Embryonic facial prominence (tissue), 1 donor: ENCODE measurements around the gene PPP1R1A.

Experiments
- DNase-seq: peaks from one replicate; pipeline ENCODE4 v3.0.0-alpha.2; 2016; ENCODE audit errors: extremely low spot score

The PPP1R1A gene

GRCh38 chr12:54588110-54588889, at the start of gene PPP1R1A:
PPP1R1A (minus strand) TSS chr12:54588659; CDS start chr12:54588488, 171 bp downstream.
- DNase-seq = no peak

GRCh38 chr12:54634795-54635194, 46.3 kb upstream of the PPP1R1A start, which contains the start of gene LACRT:
LACRT (minus strand) TSS chr12:54634895; CDS start chr12:54634841, 54 bp downstream.
- no peak for DNase-seq

DNA sequence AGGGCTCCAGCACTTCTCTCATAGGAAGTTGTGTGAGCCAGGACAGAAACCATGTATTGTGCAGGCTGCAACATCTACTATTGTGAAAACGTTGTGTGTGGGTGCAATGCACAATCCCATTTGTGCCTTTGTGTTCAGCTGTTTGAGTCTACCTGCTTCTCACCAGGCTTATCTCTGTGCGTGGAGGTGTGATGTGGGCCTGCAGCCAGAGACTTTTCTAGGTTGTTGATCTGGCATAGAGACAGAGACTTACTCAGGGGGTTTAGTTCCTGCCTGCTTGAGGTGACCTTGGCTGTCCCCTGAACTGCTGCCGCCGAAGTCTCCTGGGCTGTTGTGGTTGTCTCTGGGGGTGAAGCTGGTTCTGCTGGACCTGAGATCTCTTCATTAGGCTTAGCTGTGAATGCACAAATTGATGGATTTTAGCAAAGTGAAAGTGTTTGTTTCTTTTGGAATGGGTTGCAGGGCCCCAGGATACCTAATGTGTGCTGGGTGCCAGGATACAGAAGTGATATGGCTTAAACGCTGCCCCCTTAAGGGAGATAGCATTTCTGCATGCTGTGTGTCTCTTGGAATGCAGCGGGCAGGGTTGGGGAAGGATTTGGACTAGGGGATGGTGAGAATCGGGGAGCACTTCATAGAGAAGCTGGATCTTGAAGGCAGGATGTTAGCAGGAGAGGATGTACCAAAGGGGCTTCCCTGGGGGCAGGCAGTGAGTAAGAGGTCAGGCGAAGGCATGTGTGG, 43.7 kb upstream of the PPP1R1A start:
- no peak for DNase-seq

DNA sequence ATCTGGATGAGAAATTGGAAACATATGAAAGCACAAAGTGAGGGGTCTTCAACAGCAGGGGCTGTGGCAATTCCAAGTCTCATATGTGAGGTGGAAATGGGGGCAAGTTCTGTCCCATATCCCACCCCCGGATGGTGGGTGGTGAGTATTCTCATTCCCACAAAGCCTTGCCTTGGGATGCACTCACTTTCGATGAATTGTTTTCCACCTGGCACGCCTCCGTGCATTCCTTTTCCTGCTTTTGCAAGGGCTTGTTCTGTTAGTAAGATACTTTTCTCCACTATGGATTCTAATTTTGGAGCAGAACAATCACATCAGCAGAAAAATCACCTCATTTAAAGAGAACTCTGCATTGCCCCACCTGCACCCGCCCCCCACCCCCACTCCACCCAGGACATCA, 43.1 kb upstream of the PPP1R1A start:
- DNase-seq = no peak

DNA sequence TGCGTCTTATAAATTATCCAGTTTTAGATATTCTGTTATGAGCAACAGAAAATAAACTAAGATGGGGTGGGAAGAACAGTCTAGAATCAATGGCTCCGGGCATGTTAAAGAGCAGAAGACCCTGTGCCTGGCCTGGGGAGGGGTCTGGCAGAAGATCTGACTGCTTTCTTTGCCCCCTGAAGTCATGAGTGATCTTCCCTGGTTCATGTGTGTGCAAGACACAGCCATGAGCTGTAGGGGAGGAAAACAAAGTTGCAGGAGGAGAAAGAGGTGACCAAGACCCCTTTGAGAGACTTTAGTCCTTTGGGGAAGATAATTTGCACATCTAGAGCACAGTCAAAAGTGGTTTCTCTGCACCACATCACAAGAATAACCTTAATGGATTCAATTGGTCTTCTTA, 41.5 kb upstream of the PPP1R1A start:
- no peak for DNase-seq

DNA sequence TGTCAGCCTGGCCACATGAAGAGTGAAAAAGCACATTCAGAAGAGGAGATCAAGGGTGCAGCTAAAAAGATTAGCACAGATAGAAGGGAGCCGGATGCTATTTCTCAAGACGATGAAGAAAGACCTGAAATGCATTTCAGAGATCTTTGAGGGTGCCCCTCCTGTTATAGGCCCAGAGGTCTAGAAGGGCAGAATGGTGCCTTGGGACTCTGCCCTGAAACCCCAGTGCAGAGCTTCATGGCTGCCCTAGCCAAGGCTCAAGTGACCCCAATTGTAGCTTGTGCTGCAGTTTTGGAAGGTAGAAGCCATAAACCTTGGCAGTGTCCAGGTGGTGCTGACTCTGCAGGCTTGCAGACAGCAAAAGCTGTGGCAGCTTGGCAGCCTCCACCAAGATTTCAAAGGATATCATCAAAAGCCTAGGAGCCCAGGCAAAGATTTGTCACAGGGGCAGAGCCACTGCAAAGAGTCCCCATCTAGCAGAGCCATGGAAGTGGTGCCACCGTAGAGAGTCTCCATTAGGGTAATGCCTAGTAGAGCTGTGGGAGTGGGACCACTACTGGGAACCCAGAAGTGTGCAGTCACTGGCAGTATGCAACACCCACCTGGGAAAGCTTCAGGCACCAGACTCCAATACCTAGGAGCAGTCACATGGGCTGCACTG, 39.9 kb upstream of the PPP1R1A start:
- DNase-seq = no peak

DNA sequence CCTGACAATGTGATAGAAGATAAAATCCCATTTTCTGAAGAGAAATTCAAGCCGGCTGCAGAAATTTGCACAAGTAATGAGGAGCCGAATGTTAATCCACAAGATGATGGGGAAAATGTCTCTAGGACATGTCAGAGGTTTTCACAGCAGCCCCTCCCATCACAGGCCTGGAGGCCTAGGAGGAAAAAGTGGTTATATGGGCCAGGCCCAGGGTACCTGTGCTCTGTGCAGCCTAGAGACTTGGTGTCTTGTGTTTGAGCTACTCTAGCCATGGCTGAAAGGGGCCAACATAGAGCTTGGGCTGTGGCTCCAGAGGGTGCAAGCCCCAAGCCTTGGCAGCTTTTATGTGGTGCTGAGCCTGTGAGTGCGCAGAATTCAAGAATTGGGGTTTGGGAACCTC, 38.8 kb upstream of the PPP1R1A start:
- DNase-seq = no peak

GRCh38 chr12:54625598-54625997, 37.1 kb upstream of the PPP1R1A start:
- no peak for DNase-seq

GRCh38 chr12:54624315-54625279, 36.1 kb upstream of the PPP1R1A start:
- DNase-seq = no peak

DNA sequence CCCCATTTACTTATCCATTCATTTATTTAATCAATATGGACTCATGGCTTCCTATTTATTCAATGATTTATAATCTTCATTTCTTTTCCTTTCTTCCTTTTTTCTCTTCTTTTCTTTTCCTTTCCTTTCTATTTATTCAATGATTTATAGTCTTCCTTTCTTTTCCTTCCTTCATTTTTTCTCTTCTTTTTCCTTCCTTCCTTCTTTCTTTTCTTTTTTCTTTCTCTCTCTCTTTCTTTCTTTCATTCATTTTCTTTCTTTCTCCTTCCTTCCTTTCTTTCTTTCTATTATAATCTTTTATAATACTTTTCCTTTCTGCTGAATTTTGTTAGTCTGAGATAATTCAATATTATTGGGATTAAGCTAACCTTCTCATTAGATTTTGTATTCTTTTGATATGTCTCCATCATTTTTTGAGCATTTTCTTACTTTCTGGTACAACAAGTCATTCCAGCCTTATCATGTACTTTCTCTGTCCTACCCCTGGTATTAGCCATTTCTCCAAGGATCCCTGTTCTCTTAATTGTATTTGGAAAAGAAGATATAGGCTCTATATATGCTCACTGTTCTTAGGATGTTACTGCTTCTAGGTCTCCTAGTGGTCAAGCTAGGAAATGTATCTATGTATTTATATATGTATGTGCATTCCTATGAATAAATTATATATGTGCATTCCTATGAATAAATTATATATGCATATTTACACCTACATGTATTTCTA, 34.2 kb upstream of the PPP1R1A start:
- DNase-seq = no peak

GRCh38 chr12:54616933-54617680, 28.6 kb upstream of the PPP1R1A start:
- no peak for DNase-seq

DNA sequence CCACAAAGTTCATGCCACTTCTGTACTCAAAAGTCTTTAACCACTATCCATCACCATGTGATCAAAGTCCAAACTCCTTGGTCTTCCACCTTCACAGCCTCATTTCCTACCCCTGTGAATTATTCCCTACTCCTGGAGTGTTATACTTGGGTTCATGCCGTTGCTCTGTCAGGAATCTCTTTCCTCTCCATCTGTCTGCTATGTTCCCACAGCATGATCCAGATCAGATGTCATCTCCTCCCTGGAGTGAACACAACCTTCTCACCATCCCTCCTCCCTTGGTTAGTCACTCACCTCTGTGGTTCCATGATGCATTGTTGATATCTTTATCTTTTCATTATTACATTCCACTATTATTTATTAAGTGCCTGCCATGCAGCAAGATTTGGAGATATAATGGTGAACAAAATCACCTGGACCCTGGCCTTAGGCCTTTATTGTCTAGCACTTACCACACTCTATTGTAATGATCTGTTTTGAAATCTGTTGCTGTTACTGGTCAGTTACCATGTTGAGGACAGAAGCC, 23.8 kb upstream of the PPP1R1A start:
- no peak for DNase-seq

DNA sequence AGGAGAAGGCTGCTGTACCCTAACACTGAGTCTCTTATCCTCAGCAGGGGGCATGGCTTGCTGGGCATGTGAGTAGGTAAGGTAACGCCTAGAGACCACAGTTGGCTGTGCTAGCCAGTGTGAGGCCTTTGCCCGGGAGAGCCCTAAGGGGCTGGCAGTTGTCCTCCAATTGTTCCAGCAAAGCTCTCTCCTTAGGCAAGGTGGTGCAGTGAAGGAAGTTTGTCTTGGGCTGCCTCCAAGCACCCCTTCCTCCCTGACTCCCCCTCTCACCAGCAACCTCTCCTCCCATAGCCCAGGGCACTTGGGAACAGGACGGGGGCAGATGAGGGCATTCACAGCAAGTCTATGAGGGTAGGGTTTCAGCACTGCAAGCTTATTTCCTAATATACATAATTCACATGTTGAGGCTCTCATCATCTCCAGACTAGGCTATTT, 23.3 kb upstream of the PPP1R1A start:
- no peak for DNase-seq

DNA sequence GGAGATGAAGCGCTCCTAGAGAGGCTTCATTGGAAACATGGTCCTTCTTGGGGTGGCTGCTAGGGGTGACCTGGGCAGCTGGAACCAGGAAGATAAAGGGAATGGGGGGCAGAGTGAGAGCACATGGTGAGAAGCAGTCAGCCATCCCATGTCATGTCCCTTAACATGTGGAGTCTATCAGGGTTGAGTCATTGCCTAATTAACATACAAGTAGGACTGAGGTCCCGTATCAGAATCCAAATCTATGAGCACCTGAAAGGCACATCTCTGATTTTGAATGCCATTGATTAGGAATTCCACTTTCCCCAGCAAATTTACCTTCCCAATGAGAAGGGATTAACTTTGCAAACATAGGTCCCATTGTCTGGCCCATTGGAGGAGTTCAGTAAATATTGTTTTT, 20.3 kb upstream of the PPP1R1A start:
- DNase-seq = no peak

GRCh38 chr12:54608156-54608555, 19.7 kb upstream of the PPP1R1A start:
- DNase-seq = no peak

DNA sequence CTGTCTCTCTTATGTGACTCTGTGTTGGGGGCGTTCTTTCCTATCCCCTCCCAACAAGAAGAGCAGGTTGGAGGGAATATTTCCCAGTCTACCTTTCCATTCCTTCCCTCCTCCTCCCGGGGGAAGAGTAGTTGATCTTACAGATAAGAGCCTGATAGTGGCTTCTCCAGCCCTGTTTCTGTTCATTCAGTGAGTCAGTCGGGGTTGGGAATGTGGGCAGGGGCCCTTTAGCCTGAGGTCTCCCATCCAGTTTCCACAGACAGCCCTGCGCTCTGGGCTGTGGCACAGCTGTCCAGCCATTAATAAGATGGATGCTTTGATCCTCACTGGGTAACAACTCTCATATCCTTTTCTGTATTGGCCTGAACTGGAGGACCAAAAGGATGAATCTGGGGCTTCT, 18.1 kb upstream of the PPP1R1A start:
- no peak for DNase-seq

DNA sequence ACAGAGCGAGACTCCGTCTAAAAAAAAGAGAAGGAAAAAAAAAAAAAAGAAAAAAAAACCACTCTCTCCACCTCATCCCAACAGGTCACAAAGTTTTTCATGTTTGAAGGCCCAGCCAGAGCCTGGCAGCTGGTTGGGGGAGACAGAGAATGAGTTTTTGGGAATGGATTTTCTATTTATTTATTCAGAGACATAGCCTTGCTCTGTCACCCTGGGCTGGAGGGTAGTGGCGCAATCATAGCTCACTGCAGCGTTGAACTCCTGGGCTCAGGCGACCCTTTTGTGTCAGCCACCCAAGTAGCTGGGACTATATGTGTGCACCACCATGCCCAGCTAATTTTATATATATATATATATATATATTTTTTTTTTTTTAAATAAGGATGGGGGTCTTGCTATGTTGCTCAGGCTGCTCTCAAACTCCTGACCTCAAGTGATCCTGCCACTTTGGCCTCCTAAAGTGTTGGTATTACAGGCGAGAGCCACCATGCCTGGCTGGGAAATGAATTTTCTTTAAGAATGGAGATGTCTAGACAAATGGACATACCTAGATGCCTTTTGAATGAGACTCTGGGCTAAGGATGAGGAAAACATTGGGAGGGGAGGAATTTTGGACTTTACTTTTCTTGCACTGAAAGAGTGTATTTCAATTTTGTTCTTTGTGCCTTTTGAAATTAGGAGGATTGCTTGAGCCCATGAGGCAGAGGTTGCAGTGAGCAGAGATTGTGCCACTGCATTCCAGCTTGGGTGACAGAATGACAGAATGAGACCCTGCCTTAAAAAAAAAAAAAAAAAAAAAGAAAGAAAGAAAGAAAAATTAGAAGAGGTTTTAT, 16.9 kb upstream of the PPP1R1A start:
- DNase-seq = no peak

DNA sequence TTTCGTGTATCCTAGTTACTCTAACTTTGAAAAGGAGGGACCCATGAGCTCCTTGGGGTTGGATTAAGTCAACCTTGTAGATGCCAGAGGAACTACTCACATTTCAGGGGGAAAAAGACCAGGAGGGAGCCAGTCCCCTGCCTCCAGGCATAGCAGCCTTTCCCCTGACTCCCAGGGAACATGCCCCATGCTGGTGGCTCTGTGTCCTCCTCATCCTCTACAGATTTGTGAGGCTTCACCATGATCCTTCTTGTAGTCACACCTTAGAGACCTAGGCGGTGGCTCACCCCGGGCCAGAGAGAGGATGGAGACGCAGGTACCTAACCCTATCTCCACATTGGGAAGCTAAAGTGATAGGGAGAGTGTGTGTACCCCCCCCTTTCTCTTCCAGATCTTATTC, 16.0 kb upstream of the PPP1R1A start:
- DNase-seq = no peak

GRCh38 chr12:54603872-54604271, 15.4 kb upstream of the PPP1R1A start:
- DNase-seq = no peak
